NCI-H526 treated with DMSO at 0.1 percent for 48 hours (cell line): ENCODE data around the gene GAGE13.
"Not testable (repeated sequence)": the region's sequence is repeated elsewhere in the genome, so short reads cannot be mapped to it uniquely, and the experiment has no call there.

ENCODE experiments used
- DNase-seq: peaks from one replicate; lab custom pipeline; 2025; lab: John Stamatoyannopoulos, UW

The GAGE13 gene

DNA sequence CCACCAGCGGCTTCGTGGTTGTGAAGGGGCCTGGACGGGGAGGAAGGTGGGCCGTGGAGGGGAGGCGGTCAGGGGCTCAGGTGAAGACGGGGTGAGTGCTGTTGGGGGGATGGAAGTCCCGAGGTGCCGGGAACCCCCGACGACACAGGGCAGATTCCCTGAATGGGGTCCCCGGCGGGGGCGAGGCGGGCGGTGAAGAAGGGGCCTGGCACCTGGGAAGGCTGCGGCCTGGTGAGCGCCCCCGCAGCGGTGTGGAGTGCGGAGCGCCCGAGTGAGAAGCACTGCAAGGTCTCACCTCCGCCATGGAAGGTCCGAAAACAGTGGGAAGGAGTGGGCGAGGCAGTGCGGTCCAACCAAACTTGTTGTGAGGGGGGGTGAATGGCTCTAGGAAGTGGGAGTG is 459 bp downstream of the GAGE13 start:
- not testable (repeated sequence) for DNase-seq

DNA sequence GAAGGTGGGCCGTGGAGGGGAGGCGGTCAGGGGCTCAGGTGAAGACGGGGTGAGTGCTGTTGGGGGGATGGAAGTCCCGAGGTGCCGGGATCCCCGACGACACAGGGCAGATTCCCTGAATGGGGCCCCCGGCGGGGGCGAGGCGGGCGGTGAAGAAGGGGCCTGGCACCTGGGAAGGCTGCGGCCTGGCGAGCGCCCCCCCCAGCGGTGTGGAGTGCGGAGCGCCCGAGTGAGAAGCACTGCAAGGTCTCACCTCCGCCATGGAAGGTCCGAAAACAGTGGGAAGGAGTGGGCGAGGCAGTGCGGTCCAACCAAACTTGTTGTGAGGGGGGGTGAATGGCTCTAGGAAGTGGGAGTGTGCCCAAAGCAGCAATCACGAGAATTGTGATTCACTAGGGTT is 10.1 kb downstream of the GAGE13 start:
- not testable (repeated sequence) for DNase-seq

DNA sequence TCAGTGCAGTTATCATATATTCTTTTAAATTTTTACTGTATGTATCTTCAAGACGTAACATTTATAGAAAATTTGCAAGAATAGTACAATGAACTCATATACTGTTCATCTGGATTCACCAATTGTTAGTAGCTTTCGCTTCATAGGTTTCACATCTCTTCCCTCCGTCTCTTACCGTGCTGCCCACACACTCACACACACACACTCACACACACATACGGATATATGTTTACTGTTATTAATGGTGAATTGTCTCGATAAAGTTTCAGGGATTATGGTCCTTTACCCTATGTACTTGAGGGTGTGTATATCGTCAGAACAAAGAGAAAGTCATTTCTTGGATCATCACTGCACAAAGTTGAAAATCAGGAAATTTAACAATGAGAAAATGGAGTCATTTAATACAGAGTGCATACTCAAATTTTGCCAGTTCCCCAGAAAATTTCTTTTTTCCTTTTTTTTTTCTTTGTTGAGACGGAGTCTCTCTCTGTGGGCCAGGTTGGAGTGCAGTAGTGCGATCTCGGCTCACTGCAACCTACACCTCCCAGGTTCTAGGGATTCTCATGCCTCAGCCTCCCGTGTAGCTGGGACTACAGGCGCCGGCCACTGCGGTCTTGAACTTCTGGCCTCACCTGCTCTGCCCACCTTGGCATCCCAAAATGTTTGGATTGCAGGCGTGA is 13.3 kb downstream of the GAGE13 start:
- not testable (repeated sequence) for DNase-seq

DNA sequence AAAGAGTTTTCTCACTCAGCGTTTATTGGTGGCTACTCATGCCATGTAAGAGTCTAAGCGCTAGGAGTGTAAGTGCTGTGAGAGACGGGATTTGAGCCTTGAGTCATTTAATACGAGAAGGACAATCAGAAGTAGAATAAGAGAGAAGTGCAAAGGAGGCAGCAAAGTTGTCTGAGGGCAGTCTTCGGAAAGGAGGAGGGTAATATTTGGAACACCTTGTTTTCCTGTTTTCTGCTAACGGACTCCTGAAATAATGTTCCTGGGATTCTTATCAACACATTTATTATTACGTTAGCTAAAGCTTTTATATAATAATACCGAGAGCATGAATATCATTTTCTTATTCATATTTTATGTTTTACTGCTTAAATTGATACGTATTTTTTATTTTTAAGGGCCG is 14.0 kb downstream of the GAGE13 start:
- DNase-seq: not testable (repeated sequence)

DNA sequence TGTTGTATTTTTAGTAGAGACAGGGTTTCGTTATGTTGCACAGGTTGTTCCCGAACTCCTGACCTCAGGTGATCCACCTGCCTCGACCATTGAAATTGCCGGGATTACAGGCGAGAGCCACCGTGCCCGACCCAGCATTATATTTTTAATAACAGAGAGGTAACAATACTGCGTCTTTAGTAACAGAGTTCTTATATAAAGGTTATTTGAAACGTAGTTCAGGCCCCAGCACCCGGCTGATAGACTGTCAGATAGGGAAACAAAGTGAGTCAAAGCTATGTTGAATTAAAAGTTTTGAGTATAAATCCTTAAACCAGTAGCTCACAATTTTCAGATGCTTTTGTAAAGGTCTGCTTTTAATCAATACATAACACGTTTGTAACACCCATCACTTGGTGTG is 14.8 kb downstream of the GAGE13 start:
- not testable (repeated sequence) for DNase-seq
